Measurements from ENCODE around the gene DRD2.

Gene DRD2

GRCh38 chr11:113382121-113382520 lies 93.1 kb downstream of the DRD2 start:
- H4K20me1 ChIP-seq (ENCODE audit: insufficient read depth) = no peaks in the 10 kb centered on the region
- TF ChIP-seq CTCF (conservative IDR thresholded peaks at IDR 0.05; ENCODE audit: low read depth, low read length) = no peak

DNA sequence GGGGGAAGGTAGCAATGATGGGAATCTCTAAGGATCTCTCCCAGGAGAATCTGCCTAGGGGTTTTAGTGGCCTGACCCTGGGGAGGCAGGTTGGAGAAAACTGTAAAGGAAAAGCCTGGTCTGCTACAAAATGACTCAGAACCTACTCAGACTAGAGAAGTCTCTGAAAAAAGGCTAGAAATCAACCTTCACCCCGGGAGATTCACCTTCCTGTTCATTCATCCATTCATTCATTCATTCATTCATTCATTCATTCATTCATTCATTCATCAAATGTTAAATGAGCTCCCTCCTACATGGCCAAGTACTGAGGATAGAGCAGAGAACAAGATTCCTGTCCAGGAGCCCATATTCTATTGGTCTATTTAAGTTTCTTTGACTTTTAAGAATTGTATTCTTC lies 96.5 kb downstream of the DRD2 start:
- Histone ChIP-seq H3K4me3 (IDR thresholded peaks at IDR 0.05; ENCODE audit: insufficient read depth, low read depth, low read length) (no peak overlapping the region), H3K4me1 (ENCODE audit: low read depth, poor library complexity, severe bottlenecking) (no peaks in the 10 kb centered on the region), H3K79me2 (ENCODE audit: insufficient read depth, low read depth) (no peaks in the 10 kb centered on the region), H3K9ac (no peak overlapping the region), H3K27me3 (ENCODE audit: insufficient read depth, low read depth) (no peaks in the 10 kb centered on the region), H3K36me3 (ENCODE audit: insufficient read depth) (no peaks in the 10 kb centered on the region), H3K4me2 (no peak overlapping the region), H2AFZ (ENCODE audit: low read depth) (no peak overlapping the region), H4K20me1 (ENCODE audit: insufficient read depth) (no peaks in the 10 kb centered on the region), H3K27ac (no peak overlapping the region)
- no peak for TF ChIP-seq CTCF (conservative IDR thresholded peaks at IDR 0.05; ENCODE audit: low read depth, low read length)

More at GRCh38 chr11:113382121-113382520, 93.1 kb downstream of the DRD2 start:
- no peaks in the 10 kb centered on the region for H3K27me3 ChIP-seq (ENCODE audit: insufficient read depth, low read depth)
- no peaks in the 10 kb centered on the region for H3K36me3 ChIP-seq (ENCODE audit: insufficient read depth)
- H2AFZ ChIP-seq (ENCODE audit: low read depth) = no peak overlapping the region
- no peak overlapping the region for H3K4me3 ChIP-seq (IDR thresholded peaks at IDR 0.05; ENCODE audit: insufficient read depth, low read depth, low read length)
- H3K9ac ChIP-seq = no peak overlapping the region
- no peaks in the 10 kb centered on the region for H3K4me1 ChIP-seq (ENCODE audit: low read depth, poor library complexity, severe bottlenecking)
- no peak overlapping the region for H3K4me2 ChIP-seq
- H3K79me2 ChIP-seq (ENCODE audit: insufficient read depth, low read depth) = no peaks in the 10 kb centered on the region
- no peak overlapping the region for H3K27ac ChIP-seq

GRCh38 chr11:113377681-113378412 lies 97.4 kb downstream of the DRD2 start:
- Histone ChIP-seq H3K79me2 (ENCODE audit: insufficient read depth, low read depth) (no peaks in the 10 kb centered on the region), H4K20me1 (ENCODE audit: insufficient read depth) (no peaks in the 10 kb centered on the region), H2AFZ (ENCODE audit: low read depth) (no peak overlapping the region), H3K4me3 (IDR thresholded peaks at IDR 0.05; ENCODE audit: insufficient read depth, low read depth, low read length) (no peak overlapping the region), H3K4me2 (no peak overlapping the region), H3K27me3 (ENCODE audit: insufficient read depth, low read depth) (no peaks in the 10 kb centered on the region), H3K27ac (no peak overlapping the region), H3K36me3 (ENCODE audit: insufficient read depth) (no peaks in the 10 kb centered on the region), H3K9ac (no peak overlapping the region), H3K4me1 (ENCODE audit: low read depth, poor library complexity, severe bottlenecking) (no peaks in the 10 kb centered on the region)
- TF ChIP-seq CTCF (conservative IDR thresholded peaks at IDR 0.05; ENCODE audit: low read depth, low read length) = no peak

- TF ChIP-seq CTCF (conservative IDR thresholded peaks at IDR 0.05; ENCODE audit: low read depth, low read length) = no peak
- Histone ChIP-seq H3K27ac (no peak overlapping the region), H3K4me1 (ENCODE audit: low read depth, poor library complexity, severe bottlenecking) (no peaks in the 10 kb centered on the region), H3K79me2 (ENCODE audit: insufficient read depth, low read depth) (no peaks in the 10 kb centered on the region), H3K9ac (no peak overlapping the region), H3K36me3 (ENCODE audit: insufficient read depth) (no peaks in the 10 kb centered on the region), H2AFZ (ENCODE audit: low read depth) (no peak overlapping the region), H4K20me1 (ENCODE audit: insufficient read depth) (no peaks in the 10 kb centered on the region), H3K27me3 (ENCODE audit: insufficient read depth, low read depth) (no peaks in the 10 kb centered on the region), H3K4me3 (IDR thresholded peaks at IDR 0.05; ENCODE audit: insufficient read depth, low read depth, low read length) (no peak overlapping the region), H3K4me2 (no peak overlapping the region)
These were observed 99.0 kb downstream of the DRD2 start for GRCh38 chr11:113376156-113376555.

All from KMS-11 (cell line).